Activated naive CD4-positive, alpha-beta T cell treated with anti-CD3 and anti-CD28 coated beads, Interleukin-2, amount 50 U/mL, for 24 hours (primary cell): ENCODE results near the gene FASTKD2.

Experiments used
- H3K27ac Mint-ChIP-seq: one replicate; pipeline ENCODE4 v1.8.0; 2021; ENCODE audit warnings: mild to moderate bottlenecking, mixed read lengths
- H3K27me3 Mint-ChIP-seq: one replicate; pipeline ENCODE4 v1.8.0; 2021; ENCODE audit warnings: mixed read lengths
- H3K36me3 Mint-ChIP-seq: one replicate; pipeline ENCODE4 v1.8.0; 2021; ENCODE audit warnings: mixed read lengths
- H3K4me1 Mint-ChIP-seq: one replicate; pipeline ENCODE4 v1.8.0; 2021; ENCODE audit warnings: mixed read lengths
- H3K4me3 Mint-ChIP-seq: one replicate; pipeline ENCODE4 v1.8.0; 2021; ENCODE audit warnings: mild to moderate bottlenecking, mixed read lengths
- H3K9me3 Mint-ChIP-seq: one replicate; pipeline ENCODE4 v1.8.0; 2021; ENCODE audit warnings: mixed read lengths

Gene FASTKD2

GRCh38 chr2:206774871-206775270 lies 9.5 kb downstream of the FASTKD2 start:
- peaks cover 62% of the 10 kb centered on the region for H3K4me1 Mint-ChIP-seq
- no peaks in the 10 kb centered on the region for H3K27me3 Mint-ChIP-seq
- peaks cover 9% of the 10 kb centered on the region for H3K9me3 Mint-ChIP-seq
- H3K27ac Mint-ChIP-seq, result peak overlapping the region; percentile 67
- no peak overlapping the region for H3K4me3 Mint-ChIP-seq
- H3K36me3 Mint-ChIP-seq, result peaks cover 50% of the 10 kb centered on the region

- Mint-ChIP-seq H3K27me3 (no peaks in the 10 kb centered on the region), H3K9me3 (peaks cover 15% of the 10 kb centered on the region), H3K4me3 (no peak overlapping the region), H3K27ac (no peak overlapping the region), H3K36me3 (peaks cover 62% of the 10 kb centered on the region), H3K4me1 (peaks cover 64% of the 10 kb centered on the region)
Observed at GRCh38 chr2:206776432-206776831, 11.0 kb downstream of the FASTKD2 start.

DNA sequence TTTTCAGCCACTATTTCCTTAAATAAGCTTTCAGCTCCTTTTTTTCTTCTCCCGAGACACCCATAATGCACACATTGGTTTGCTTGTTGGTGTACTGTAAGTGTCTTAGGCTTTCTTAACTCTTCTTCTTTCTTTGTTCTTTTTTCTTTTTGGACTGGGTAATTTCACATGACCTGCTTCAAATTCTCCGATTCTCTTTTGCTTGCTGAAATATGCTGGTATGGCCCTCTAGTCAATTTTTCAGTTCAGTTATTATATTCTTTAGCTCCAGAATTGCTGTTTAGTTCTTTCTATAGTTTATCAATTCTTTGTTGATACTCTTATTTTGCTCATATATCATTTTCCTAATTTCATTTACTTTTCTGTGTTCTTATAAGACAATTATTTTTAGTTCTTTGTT lies 15.3 kb downstream of the FASTKD2 start:
- H3K27ac Mint-ChIP-seq, result no peak overlapping the region
- peaks cover 15% of the 10 kb centered on the region for H3K9me3 Mint-ChIP-seq
- H3K4me3 Mint-ChIP-seq, result no peak overlapping the region
- peaks cover 60% of the 10 kb centered on the region for H3K4me1 Mint-ChIP-seq
- H3K36me3 Mint-ChIP-seq, result peaks cover 70% of the 10 kb centered on the region
- no peaks in the 10 kb centered on the region for H3K27me3 Mint-ChIP-seq

- peak overlapping the region; percentile 89 for H3K27ac Mint-ChIP-seq
Observed at GRCh38 chr2:206783718-206784117, 18.3 kb downstream of the FASTKD2 start.

GRCh38 chr2:206784559-206785353 lies 19.4 kb downstream of the FASTKD2 start:
- peak overlapping the region; percentile 89 for H3K27ac Mint-ChIP-seq
- H3K9me3 Mint-ChIP-seq, result peaks cover 7% of the 10 kb centered on the region
- peaks cover 40% of the 10 kb centered on the region for H3K36me3 Mint-ChIP-seq
- peaks cover 31% of the 10 kb centered on the region for H3K4me1 Mint-ChIP-seq
- no peaks in the 10 kb centered on the region for H3K27me3 Mint-ChIP-seq
- H3K4me3 Mint-ChIP-seq, result peak overlapping the region; percentile 37

More at GRCh38 chr2:206783718-206784117, 18.3 kb downstream of the FASTKD2 start:
- Mint-ChIP-seq H3K36me3 (peaks cover 47% of the 10 kb centered on the region), H3K4me3 (no peak overlapping the region), H3K27me3 (no peaks in the 10 kb centered on the region), H3K4me1 (peaks cover 36% of the 10 kb centered on the region), H3K9me3 (peaks cover 15% of the 10 kb centered on the region)

DNA sequence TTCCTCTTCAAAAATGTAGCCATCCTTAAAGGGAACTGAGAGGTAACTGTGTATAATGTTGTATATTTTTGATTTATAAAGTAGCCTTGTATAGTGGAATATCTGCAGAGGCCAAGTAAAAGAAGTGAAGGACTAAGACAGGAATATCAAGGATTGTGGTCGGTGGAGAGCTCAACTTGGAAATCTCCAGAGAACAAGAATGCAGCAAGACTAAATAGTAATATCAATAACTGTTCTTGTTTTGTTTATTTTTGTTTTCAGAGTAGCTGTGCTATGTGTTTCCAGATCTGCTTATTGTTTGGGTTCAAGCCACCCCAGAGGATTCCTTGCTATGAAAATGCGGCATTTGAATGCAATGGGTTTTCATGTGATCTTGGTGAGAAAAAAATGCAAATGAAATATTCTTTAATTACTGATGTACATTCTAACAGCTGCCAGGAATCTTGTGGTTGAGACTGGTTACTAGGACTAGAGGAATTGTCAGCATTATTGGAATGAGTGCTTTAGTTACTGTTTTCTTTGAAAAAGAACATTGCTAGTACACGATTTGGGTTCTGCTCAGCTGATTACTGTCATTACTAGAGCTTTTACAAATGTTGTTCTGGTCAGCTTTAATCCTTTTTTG lies 25.0 kb downstream of the FASTKD2 start:
- Mint-ChIP-seq H3K9me3 (no peaks in the 10 kb centered on the region), H3K4me3 (no peak overlapping the region), H3K27ac (no peak overlapping the region), H3K4me1 (peaks cover 5% of the 10 kb centered on the region), H3K36me3 (peaks cover 9% of the 10 kb centered on the region), H3K27me3 (no peaks in the 10 kb centered on the region)

- H3K9me3 Mint-ChIP-seq, result no peaks in the 10 kb centered on the region
- no peaks in the 10 kb centered on the region for H3K27me3 Mint-ChIP-seq
- peaks cover 6% of the 10 kb centered on the region for H3K4me1 Mint-ChIP-seq
- H3K4me3 Mint-ChIP-seq, result no peak overlapping the region
- H3K27ac Mint-ChIP-seq, result no peak overlapping the region
- peaks cover 9% of the 10 kb centered on the region for H3K36me3 Mint-ChIP-seq
Observed at GRCh38 chr2:206792645-206793044, 27.2 kb downstream of the FASTKD2 start.

DNA sequence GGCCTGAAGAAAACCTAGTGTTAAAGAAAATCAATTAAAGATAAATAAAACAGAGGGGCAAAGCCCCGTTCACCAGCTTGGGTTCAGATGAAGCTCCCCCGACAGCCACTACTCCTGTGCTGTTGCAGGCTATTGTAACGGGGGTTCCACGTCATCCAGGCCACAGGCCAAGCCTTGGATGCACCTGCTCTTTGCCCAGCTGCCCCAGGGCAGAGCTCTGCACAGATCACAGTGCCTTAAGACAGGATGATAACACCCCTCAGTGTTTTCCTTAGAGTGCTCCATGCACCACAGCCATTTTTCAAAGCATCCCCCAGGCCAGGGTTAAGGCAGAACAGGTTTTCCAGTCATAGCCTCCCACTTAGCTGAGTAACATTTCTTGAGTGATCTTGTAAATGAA lies 32.0 kb downstream of the FASTKD2 start:
- peaks cover 5% of the 10 kb centered on the region for H3K36me3 Mint-ChIP-seq
- H3K4me3 Mint-ChIP-seq, result no peak overlapping the region
- H3K27ac Mint-ChIP-seq, result no peak overlapping the region
- H3K4me1 Mint-ChIP-seq, result peaks cover 37% of the 10 kb centered on the region
- no peaks in the 10 kb centered on the region for H3K27me3 Mint-ChIP-seq
- H3K9me3 Mint-ChIP-seq, result no peaks in the 10 kb centered on the region

GRCh38 chr2:206798000-206798399 lies 32.6 kb downstream of the FASTKD2 start:
- Mint-ChIP-seq H3K9me3 (no peaks in the 10 kb centered on the region), H3K4me1 (peaks cover 37% of the 10 kb centered on the region), H3K36me3 (peaks cover 5% of the 10 kb centered on the region), H3K4me3 (peak overlapping the region; percentile 61), H3K27me3 (no peaks in the 10 kb centered on the region), H3K27ac (peak overlapping the region; percentile 84)

- H3K36me3 Mint-ChIP-seq, result peaks cover 5% of the 10 kb centered on the region
- peaks cover 37% of the 10 kb centered on the region for H3K4me1 Mint-ChIP-seq
- no peaks in the 10 kb centered on the region for H3K9me3 Mint-ChIP-seq
- H3K27me3 Mint-ChIP-seq, result no peaks in the 10 kb centered on the region
- H3K4me3 Mint-ChIP-seq, result no peak overlapping the region
- H3K27ac Mint-ChIP-seq, result peak overlapping the region; percentile 43
Observed at GRCh38 chr2:206799083-206799482, 33.7 kb downstream of the FASTKD2 start.

DNA sequence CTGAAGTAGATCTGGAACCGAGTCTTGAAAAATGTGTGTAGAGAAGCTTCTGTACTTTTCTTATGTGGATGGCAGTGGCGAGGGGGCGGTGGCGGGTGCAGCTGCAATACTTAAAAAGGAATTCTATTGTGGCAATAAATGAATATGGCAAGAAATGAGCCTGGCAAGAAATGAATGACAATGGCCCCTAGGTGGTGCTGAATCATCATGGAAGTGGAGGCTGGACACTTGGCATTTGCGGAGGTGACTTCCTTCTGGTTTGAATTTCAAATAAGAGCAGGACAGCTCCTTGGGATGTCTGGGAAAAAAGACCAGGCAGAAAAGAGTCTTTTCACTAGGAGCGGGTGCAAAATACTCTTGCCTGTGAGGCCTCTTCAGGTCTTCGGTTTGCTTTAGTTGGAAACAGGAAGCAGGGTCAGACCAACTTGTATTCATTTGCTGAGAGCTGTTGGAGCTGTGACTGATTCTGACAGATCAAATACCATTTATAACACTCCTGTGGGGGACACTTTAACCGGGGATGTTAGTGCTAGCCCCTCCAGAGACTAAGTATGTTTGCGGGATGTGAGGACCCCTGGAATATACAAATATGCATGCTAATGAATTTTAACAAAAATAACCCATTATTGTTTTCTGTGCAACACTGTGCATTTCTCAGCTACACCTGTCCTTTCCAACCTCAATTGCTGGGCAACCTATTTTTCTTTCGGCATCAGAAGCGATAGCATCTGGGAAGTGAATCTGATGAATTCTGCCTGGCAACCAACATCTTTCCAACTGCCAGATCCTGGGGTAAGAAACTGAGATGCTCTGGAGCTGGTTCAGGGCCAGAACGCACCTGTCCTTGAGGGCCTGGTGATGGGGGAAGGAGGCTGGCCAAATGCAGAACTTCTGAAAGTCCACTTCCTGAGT lies 35.4 kb downstream of the FASTKD2 start:
- Mint-ChIP-seq H3K36me3 (peaks cover 1% of the 10 kb centered on the region), H3K4me3 (peak overlapping the region; percentile 71), H3K27me3 (no peaks in the 10 kb centered on the region), H3K4me1 (peaks cover 37% of the 10 kb centered on the region), H3K9me3 (no peaks in the 10 kb centered on the region), H3K27ac (no peak overlapping the region)

DNA sequence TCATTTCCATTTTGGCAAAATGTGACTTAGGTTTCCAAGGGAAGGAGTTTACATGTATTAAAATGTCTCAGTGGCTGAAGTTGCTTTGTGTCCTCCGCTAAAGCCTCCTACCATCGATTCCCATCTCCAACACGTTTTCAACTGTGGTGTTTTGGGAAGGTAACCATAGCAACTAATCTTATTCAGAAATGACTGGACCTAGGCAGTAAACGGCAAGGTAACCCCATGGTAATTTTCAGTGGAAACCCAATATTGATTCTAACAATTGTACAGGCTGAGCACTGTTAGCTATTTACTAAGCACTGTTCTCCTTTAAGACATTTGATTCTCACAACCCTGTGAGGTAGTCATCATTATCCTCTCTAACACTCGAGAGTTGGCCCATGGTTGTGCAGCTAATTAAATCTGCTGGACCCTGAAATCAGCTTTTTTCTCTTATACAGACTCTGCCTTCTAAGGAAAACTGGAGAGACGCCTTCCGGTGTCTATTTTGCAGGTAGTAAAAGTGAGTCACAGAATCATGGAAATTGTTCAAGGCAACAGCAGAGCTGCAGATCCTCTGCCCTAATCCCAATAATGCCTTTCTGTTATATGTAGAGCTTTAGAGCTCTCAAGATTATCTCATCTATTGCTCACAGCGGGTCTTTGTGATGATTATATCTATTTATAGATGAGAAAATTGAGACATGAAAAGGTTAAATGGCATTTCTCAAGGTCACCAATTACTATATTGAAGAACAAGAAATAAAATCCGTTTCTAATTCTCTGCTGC lies 36.2 kb downstream of the FASTKD2 start:
- no peaks in the 10 kb centered on the region for H3K27me3 Mint-ChIP-seq
- peaks cover 1% of the 10 kb centered on the region for H3K36me3 Mint-ChIP-seq
- H3K27ac Mint-ChIP-seq, result no peak overlapping the region
- peaks cover 37% of the 10 kb centered on the region for H3K4me1 Mint-ChIP-seq
- no peak overlapping the region for H3K4me3 Mint-ChIP-seq
- H3K9me3 Mint-ChIP-seq, result no peaks in the 10 kb centered on the region

DNA sequence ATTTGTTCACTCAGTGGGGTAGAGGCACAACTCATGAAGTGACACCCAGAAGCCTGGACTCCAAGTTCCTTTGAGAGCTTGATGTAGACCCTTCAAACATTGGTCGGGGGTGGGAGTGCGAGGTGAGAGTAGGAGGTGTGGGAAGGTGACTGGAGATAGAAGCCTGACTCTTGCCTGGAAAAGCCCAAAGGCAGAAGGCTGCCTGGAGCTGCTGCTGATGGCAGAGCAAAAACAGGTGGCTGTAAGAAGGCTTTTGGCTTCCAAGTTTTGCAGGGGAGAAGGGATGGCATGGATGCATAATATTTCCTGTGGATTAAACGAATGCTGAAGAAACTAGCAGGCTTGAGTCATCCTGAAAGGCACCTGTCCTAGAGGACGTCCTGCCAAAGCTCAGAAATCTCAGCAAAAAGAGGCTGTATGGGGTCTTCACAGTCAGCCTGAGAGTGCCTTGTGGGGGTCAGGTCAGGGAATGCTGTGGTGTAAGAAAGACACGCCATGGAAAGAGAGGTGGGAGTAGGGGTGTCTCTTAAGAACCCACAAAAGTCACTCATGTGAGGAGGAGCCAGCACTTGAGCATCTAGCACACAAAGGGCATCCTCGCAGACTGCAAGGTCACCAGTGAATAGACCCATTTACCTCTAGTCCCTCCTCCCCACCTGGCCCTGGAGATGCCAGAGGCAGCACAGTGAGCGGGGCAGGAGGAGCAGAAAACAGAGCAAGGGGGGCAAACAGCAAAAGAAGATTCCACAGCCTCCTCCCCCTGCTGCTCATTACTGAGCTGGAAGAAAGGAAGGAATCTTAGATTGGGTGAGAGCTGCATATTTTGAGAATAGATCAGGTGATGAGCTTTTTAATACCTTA lies 37.5 kb downstream of the FASTKD2 start:
- H3K9me3 Mint-ChIP-seq, result no peaks in the 10 kb centered on the region

GRCh38 chr2:206804326-206804725 lies 38.9 kb downstream of the FASTKD2 start:
- Mint-ChIP-seq H3K27me3 (no peaks in the 10 kb centered on the region), H3K4me3 (no peak overlapping the region), H3K4me1 (peaks cover 15% of the 10 kb centered on the region), H3K36me3 (peaks cover 1% of the 10 kb centered on the region), H3K27ac (no peak overlapping the region), H3K9me3 (no peaks in the 10 kb centered on the region)

More for the DNA sequence above, 37.5 kb downstream of the FASTKD2 start:
- no peaks in the 10 kb centered on the region for H3K27me3 Mint-ChIP-seq
- H3K27ac Mint-ChIP-seq, result no peak overlapping the region
- no peak overlapping the region for H3K4me3 Mint-ChIP-seq
- peaks cover 1% of the 10 kb centered on the region for H3K36me3 Mint-ChIP-seq
- H3K4me1 Mint-ChIP-seq, result peaks cover 29% of the 10 kb centered on the region
